Hepatocyte (in vitro differentiated cells): ENCODE data around the gene SORBS2.

ENCODE experiments used
- EZH2 ChIP-seq: fragments of 200-600 bp; sonication (generic); IDR thresholded peaks from 2 replicates; pipeline ENCODE4 v1.6.1; 2016; ENCODE audit warnings: antibody characterized with exemption, mild to moderate bottlenecking, borderline replicate concordance
- EZH2phosphoT487 ChIP-seq: fragments of 200-600 bp; sonication (generic); IDR thresholded peaks from one replicate; pipeline ENCODE4 v1.6.1; 2018; ENCODE audit warnings: antibody characterized with exemption, mild to moderate bottlenecking, low read depth, moderate library complexity; ENCODE audit not compliant: unreplicated experiment, severe bottlenecking
- TF ChIP-seq, protein P1 (sequence below): fragments of 200-600 bp; sonication (generic); IDR thresholded peaks from 2 replicates; pipeline ENCODE4 v1.5.1; 2016; ENCODE audit warnings: antibody characterized with exemption, mild to moderate bottlenecking; ENCODE audit not compliant: poor library complexity

GRCh38 chr4:185809533-185810071 lies 2.4 kb downstream of the SORBS2 start:
- TF ChIP-seq, protein P1, sequence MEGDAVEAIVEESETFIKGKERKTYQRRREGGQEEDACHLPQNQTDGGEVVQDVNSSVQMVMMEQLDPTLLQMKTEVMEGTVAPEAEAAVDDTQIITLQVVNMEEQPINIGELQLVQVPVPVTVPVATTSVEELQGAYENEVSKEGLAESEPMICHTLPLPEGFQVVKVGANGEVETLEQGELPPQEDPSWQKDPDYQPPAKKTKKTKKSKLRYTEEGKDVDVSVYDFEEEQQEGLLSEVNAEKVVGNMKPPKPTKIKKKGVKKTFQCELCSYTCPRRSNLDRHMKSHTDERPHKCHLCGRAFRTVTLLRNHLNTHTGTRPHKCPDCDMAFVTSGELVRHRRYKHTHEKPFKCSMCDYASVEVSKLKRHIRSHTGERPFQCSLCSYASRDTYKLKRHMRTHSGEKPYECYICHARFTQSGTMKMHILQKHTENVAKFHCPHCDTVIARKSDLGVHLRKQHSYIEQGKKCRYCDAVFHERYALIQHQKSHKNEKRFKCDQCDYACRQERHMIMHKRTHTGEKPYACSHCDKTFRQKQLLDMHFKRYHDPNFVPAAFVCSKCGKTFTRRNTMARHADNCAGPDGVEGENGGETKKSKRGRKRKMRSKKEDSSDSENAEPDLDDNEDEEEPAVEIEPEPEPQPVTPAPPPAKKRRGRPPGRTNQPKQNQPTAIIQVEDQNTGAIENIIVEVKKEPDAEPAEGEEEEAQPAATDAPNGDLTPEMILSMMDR = no peak
- no peak for TF ChIP-seq EZH2
- no peak for TF ChIP-seq EZH2phosphoT487
